Lung (tissue), 12 donors: Measurements from ENCODE around the gene KRTAP10-11. TPM values are rescaled to one million over a fixed set of nuclear protein-coding genes. Genes with fewer than 3 reads are reported as not detected.

Experiments used
- ATAC-seq: fragments of 200-7000 bp; cut with Tn5 transposase; one replicate; pipeline ENCODE4 v1.9.1; 2020; ENCODE audit warnings: moderate number of reproducible peaks; ENCODE audit not compliant: insufficient read depth, low FRiP score
- DNase-seq, 3 donors: peaks; one replicate each; pipeline ENCODE4 v3.0.0-alpha.2; 2013 to 2017
- H3K27ac ChIP-seq, 2 donors: one replicate each; pipeline ENCODE4 v1.5.1; 2013; ENCODE audit warnings: mild to moderate bottlenecking in 2 of 2, moderate library complexity in 2 of 2, control low read depth in 1 of 2, inconsistent platforms in 1 of 2, low read depth in 1 of 2, low read length in 1 of 2
- H3K27me3 ChIP-seq, 3 donors: one replicate each; pipeline ENCODE4 v1.5.1; 2013; ENCODE audit warnings: low read length in 2 of 3; ENCODE audit not compliant: control insufficient read depth in 3 of 3, insufficient read depth in 3 of 3
- H3K36me3 ChIP-seq, 4 donors: one replicate each; pipeline ENCODE4 v1.5.1; 2013; ENCODE audit warnings: low read length in 4 of 4, mild to moderate bottlenecking in 1 of 4, moderate library complexity in 1 of 4; ENCODE audit not compliant: control insufficient read depth in 4 of 4, insufficient read depth in 4 of 4
- H3K4me1 ChIP-seq, 5 donors: one replicate each; pipeline ENCODE4 v1.5.1; 2013; ENCODE audit warnings: low read length in 5 of 5, mild to moderate bottlenecking in 2 of 5, moderate library complexity in 1 of 5; ENCODE audit not compliant: control insufficient read depth in 5 of 5, insufficient read depth in 5 of 5
- H3K4me3 ChIP-seq: one replicate; pipeline ENCODE4 v1.5.1; 2013; ENCODE audit warnings: mild to moderate bottlenecking, control low read depth, moderate library complexity
- H3K9ac ChIP-seq, 2 donors: one replicate each; pipeline ENCODE4 v1.5.1; 2013; ENCODE audit warnings: low read length in 2 of 2, control low read depth in 1 of 2; ENCODE audit not compliant: insufficient read depth in 1 of 2
- H3K9me3 ChIP-seq, 4 donors: one replicate each; pipeline ENCODE4 v1.5.1; 2013; ENCODE audit warnings: low read length in 3 of 4, mild to moderate bottlenecking in 1 of 4, moderate library complexity in 1 of 4; ENCODE audit not compliant: control insufficient read depth in 4 of 4, insufficient read depth in 3 of 4
- CTCF ChIP-seq: IDR thresholded peaks from 2 replicates; pipeline ENCODE4 v1.5.1; 2012; ENCODE audit warnings: mild to moderate bottlenecking; ENCODE audit errors: control extremely low read depth, extremely low read depth
- WGBS, 2 donors: extraction: QIAGEN DNeasy Blood & Tissue Kit; methylation state at CpG; one replicate each; pipeline ENCODE4 v1.1.7; 2013; 5-methylcytosine and 5-hydroxymethylcytosine counted together
- polyA plus RNA-seq, 2 donors: library from polyadenylated mRNA; stranded (reverse); fragments of 200-250 nt; gene quantifications; one replicate each; pipeline ENCODE4 v1.2.1, GENCODE V29; 2013
- total RNA-seq, 2 donors: library from RNA; depleted of rRNA in 1 of 2; stranded (reverse); fragments of >200 nt in 1 of 2; gene quantifications; one replicate each; pipeline ENCODE4 v1.2.1, GENCODE V29; 2014 to 2021
- donor health status: control.
- donor health status: control.
- donor health status: Bipolar disorder and iron deficiency.
- donor health status: healthy.
- donor health status: DM: yes; HTN: yes; CAD: no.

Gene KRTAP10-11
- total and polyA plus RNA-seq, 4 donors, result not detected

DNA sequence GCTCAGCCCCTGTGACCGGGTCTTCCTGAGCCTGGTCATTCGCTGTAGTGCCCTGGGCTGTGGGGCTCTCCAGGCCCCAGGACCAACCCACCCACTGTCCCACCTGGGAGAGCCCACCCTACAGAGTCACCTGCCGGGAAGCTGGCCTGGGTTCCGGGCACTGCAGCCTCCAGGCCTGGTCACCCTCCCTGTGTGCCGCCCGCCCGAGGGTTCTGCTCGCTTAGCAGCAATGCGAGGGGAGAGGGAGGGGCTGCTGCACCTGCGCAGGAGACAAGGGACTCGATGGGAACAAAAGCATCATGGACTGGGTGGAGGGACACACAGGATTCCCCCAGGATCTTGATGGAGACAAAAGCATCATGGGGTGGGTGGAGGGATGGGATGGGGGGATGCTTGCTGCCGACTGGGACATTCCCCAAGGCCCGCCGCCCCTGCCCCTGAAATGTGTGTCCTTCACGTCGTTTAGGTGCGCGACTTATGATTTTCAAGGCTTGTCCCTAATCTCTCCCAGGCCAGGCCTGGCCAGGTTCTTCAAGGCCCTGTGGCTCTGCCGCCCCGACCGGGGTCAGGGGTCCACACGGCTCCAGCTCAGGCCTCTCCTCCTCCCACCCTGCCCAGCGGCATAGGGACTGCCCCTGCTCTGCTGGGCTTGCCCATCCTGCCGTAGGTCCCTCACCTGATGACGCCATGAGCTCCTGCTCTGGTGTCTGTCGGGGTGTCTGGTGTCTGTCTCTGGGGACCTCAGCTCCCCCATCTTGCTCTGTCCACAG is 32.6 kb upstream of the KRTAP10-11 start:
- ATAC-seq (no peak), DNase-seq (no peak)
- H3K27me3 ChIP-seq, result no peaks in the 10 kb centered on the region
- H3K4me1 ChIP-seq, result no peaks in the 10 kb centered on the region
- no peak overlapping the region for H3K27ac ChIP-seq
- no peak overlapping the region for H3K9ac ChIP-seq
- peaks cover 0 to 20% (median 3%) of the 10 kb centered on the region in 4 donors for H3K9me3 ChIP-seq
- no peak for TF ChIP-seq CTCF
- H3K4me3 ChIP-seq, result no peak overlapping the region
- H3K36me3 ChIP-seq, result no peaks in the 10 kb centered on the region
- 89 to 93% methylated on average over 26 of the region's 26 CpGs for WGBS, 2 donors

DNA sequence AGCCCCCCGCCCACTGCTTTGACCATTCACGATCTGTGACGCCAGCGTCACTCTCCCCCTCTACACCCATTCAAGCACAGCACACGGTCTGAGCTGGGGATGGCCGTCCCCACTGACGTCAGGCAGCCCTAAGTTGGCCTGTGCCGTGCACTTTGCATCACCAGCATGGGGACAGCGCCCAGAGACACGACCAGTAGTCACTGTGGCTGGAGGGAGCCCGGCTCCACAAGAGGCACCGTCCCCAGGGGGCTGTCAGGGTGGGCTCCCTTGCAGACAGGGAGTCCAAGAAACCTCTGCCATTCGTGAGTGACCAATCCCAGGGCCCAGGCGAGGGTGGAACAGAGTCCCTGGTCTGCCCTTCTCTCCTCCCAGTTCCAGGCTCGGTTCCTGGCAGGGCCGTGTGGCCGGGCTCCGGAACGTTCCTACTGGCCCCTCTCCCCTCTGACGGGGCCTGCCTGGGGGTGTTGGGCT is 32.0 kb upstream of the KRTAP10-11 start:
- DNase-seq (no peak), ATAC-seq (no peak)
- Histone ChIP-seq H3K36me3 (no peaks in the 10 kb centered on the region), H3K4me1 (no peaks in the 10 kb centered on the region), H3K27ac (no peak overlapping the region), H3K27me3 (no peaks in the 10 kb centered on the region), H3K4me3 (no peak overlapping the region), H3K9ac (no peak overlapping the region), H3K9me3 (peaks cover 0 to 22% (median 2%) of the 10 kb centered on the region in 4 donors)
- TF ChIP-seq CTCF, result no peak
- WGBS, 2 donors, result 84 to 89% methylated on average over 17 to 20 of the region's 20 CpGs

- Histone ChIP-seq H3K9me3 (peaks cover 0 to 22% (median under 1%) of the 10 kb centered on the region in 4 donors), H3K36me3 (no peaks in the 10 kb centered on the region), H3K9ac (no peak overlapping the region), H3K27ac (no peak overlapping the region), H3K4me3 (no peak overlapping the region), H3K4me1 (no peaks in the 10 kb centered on the region), H3K27me3 (no peaks in the 10 kb centered on the region)
- ATAC-seq (no peak), DNase-seq (no peak)
- 90 to 94% methylated on average over 28 of the region's 28 CpGs for WGBS, 2 donors
- TF ChIP-seq CTCF, result no peak
Observed at GRCh38 chr21:44614961-44615391, 31.2 kb upstream of the KRTAP10-11 start.

DNA sequence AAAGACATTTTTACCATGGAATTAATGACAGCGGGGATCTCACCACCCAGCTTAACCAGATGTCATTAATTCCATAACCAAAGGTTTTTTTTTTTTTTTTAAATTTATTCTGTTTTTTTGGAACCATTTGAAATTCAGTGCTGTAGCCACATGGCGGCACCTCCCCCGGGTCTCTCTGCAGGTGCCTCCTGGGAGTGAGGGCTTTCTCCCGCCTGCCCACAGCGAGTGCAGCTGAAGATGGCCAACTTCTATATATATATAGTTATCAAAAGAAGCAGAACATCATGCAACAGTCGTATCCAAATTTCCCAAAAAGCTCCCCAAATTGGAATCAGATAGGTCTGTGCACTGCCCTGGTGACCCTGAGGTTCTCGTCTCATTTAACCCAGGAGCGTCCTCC is 30.7 kb upstream of the KRTAP10-11 start:
- H3K4me3 ChIP-seq, result no peak overlapping the region
- no peak for TF ChIP-seq CTCF
- DNase-seq (no peak), ATAC-seq (no peak)
- no peaks in the 10 kb centered on the region for H3K36me3 ChIP-seq
- H3K27ac ChIP-seq, result no peak overlapping the region
- no peak overlapping the region for H3K9ac ChIP-seq
- no peaks in the 10 kb centered on the region for H3K27me3 ChIP-seq
- 74 to 85% methylated on average over 8 of the region's 8 CpGs for WGBS, 2 donors
- H3K4me1 ChIP-seq, result no peaks in the 10 kb centered on the region
- peaks cover 0 to 19% (median 0%) of the 10 kb centered on the region in 4 donors for H3K9me3 ChIP-seq
